T-cell (primary cell): Measurements from ENCODE around the gene PRRT1. TPM values are rescaled to one million over a fixed set of nuclear protein-coding genes. Genes with fewer than 3 reads are reported as not detected.

Experiments used
- ATAC-seq, 4 experiments: fragments of 200-7000 bp in 3 of 4; fragments of 150-1000 bp in 1 of 4; cut with Tn5 transposase; replicated peaks in 1 of 4; 1 replicate in 3 of 4; 2 replicates in 1 of 4; pipeline ENCODE4 v1.10.0; 2021; ENCODE audit warnings: moderate library complexity in 3 of 4, mild to moderate bottlenecking in 2 of 4, moderate number of reproducible peaks in 1 of 4
- CTCF ChIA-PET, 2 donors: fragments of 300-600 bp; sonication (Branson Sonifier 250); formaldehyde crosslinking; loops; one replicate each; lab custom pipeline; 2022; ENCODE audit warnings: antibody characterized with exemption in 2 of 2; lab: Charles Lee
- POLR2A ChIA-PET, 2 donors: fragments of 300-600 bp; sonication (Branson Sonifier 250); formaldehyde crosslinking; loops; one replicate each; lab custom pipeline; 2022; ENCODE audit warnings: antibody characterized with exemption in 2 of 2; lab: Charles Lee
- DNase-seq, 35 experiments: peaks; one replicate each; pipeline versions ENCODE4 v3.0.0 to v3.0.0-alpha.2; 2013 to 2023
- H3K27ac ChIP-seq: one replicate; pipeline ENCODE4 v1.5.1; 2013; ENCODE audit warnings: low read length
- H3K27me3 ChIP-seq, 2 experiments: replicated peaks in 1 of 2; 1 replicate in 1 of 2; 2 replicates in 1 of 2; pipeline versions ENCODE4 v1.6.1 to v1.7.0; 2013; ENCODE audit warnings: low read length in 1 of 2, mixed read lengths in 1 of 2; ENCODE audit not compliant: control insufficient read depth in 2 of 2, insufficient read depth in 2 of 2; ENCODE audit errors: extremely low read depth in 1 of 2
- H3K36me3 ChIP-seq, 2 donors: 1 replicate in 1 of 2; 2 replicates in 1 of 2; pipeline versions ENCODE4 v1.6.1 to v1.7.0; 2013; ENCODE audit warnings: low read length in 1 of 2; ENCODE audit not compliant: control insufficient read depth in 2 of 2, insufficient read depth in 1 of 2; ENCODE audit errors: extremely low read depth in 1 of 2
- H3K4me1 ChIP-seq, 2 experiments: 1 replicate in 1 of 2; 2 replicates in 1 of 2; pipeline versions ENCODE4 v1.6.1 to v1.7.0; 2013; ENCODE audit warnings: low read length in 2 of 2, mixed read lengths in 1 of 2; ENCODE audit not compliant: insufficient read depth in 2 of 2, control insufficient read depth in 1 of 2; ENCODE audit errors: extremely low read depth in 1 of 2
- H3K4me3 ChIP-seq, 2 donors: 1 replicate in 1 of 2; 2 replicates in 1 of 2; pipeline versions ENCODE4 v1.5.1 to v1.7.0; 2013; ENCODE audit warnings: mild to moderate bottlenecking in 2 of 2, low read length in 1 of 2, moderate library complexity in 1 of 2; ENCODE audit not compliant: control insufficient read depth in 1 of 2; ENCODE audit errors: extremely low read depth in 1 of 2
- H3K9me3 ChIP-seq: 2 replicates; pipeline ENCODE4 v1.7.0; 2013
- H3K27ac Mint-ChIP-seq, 2 donors: one replicate each; pipeline ENCODE4 v1.8.0; 2020 to 2021; ENCODE audit warnings: mild to moderate bottlenecking in 2 of 2, mixed read lengths in 2 of 2
- H3K27me3 Mint-ChIP-seq, 2 donors: one replicate each; pipeline ENCODE4 v1.8.0; 2021 to 2022; ENCODE audit warnings: mixed read lengths in 2 of 2
- H3K36me3 Mint-ChIP-seq: one replicate; pipeline ENCODE4 v1.8.0; 2021; ENCODE audit warnings: mixed read lengths
- H3K4me1 Mint-ChIP-seq, 3 donors: one replicate each; pipeline ENCODE4 v1.8.0; 2020 to 2022; ENCODE audit warnings: mixed read lengths in 3 of 3, mild to moderate bottlenecking in 1 of 3
- H3K4me3 Mint-ChIP-seq, 3 donors: one replicate each; pipeline ENCODE4 v1.8.0; 2020 to 2022; ENCODE audit warnings: mild to moderate bottlenecking in 3 of 3, mixed read lengths in 3 of 3, moderate library complexity in 3 of 3
- H3K9me3 Mint-ChIP-seq, 3 donors: one replicate each; pipeline ENCODE4 v1.8.0; 2020 to 2022; ENCODE audit warnings: mixed read lengths in 3 of 3
- WGBS: methylation state at CpG from one replicate; pipeline ENCODE4 v1.1.5; 2013; ENCODE audit warnings: missing lambda C conversion rate; ENCODE audit not compliant: insufficient coverage; 5-methylcytosine and 5-hydroxymethylcytosine counted together
- total RNA-seq, 35 experiments: library from RNA in 6 of 35; stranded (reverse) in 6 of 35; fragments of 120-200 nt in 1 of 35; gene quantifications; one replicate each; pipeline versions ENCODE4 v1.2.1 to v1.2.4 and lab custom pipeline; 2013 to 2026

PRRT1 gene
- total RNA-seq, 5 donors from 2014 or later (not counting 1 experiment from before 2014, with no cell fraction given): 1.7 to 3.3 (median 2.3) TPM

DNA sequence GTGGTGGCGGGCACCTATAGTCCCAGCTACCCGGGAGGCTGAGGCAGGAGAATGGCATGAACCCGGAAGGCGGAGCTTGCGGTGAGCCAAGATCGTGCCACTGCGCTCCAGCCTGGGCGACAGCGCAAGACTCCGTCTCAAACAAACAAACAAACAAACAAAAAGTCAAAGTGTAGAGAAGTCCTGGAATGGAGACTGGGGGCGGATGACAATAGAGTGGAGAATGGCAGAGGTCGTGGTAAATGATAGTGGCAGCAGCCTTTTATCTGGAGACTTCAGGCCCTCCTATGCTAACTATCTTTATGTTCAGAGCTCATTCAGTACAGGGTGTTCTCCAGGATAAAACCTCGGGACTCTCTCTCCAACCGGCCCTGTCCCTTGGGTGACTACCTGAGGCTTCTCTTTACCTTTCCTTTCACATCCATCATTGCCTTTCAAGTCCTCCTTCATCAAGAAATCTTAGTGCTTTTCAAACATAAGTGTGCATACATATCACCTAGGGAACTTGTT, 20.2 kb downstream of the PRRT1 start:
- Histone ChIP-seq H3K4me3 (no peak overlapping the region), H3K4me1 (peaks cover 15 to 37% of the 10 kb centered on the region in 2 experiments), H3K27me3 (peaks cover 0 to 4% of the 10 kb centered on the region in 2 experiments), H3K27ac (no peak overlapping the region), H3K9me3 (no peaks in the 10 kb centered on the region), H3K36me3 (peaks cover 2 to 5% of the 10 kb centered on the region in 2 donors)
- 100% methylated on average over 2 of the region's 14 CpGs for WGBS
- Mint-ChIP-seq H3K27me3 (no peaks in the 10 kb centered on the region), H3K9me3 (no peaks in the 10 kb centered on the region), H3K27ac (no peak overlapping the region), H3K4me3 (peak overlapping the region in 1 of 3 donors; percentile 23), H3K4me1 (peaks cover 37 to 40% (median 38%) of the 10 kb centered on the region in 3 donors), H3K36me3 (peaks cover 8% of the 10 kb centered on the region)
- CTCF ChIA-PET: interaction anchor here in 1 of 2 donors (0.7 kb wide), 1 partner anchor 12 kb away, joined by 3 read pairs; no protein-coding TSS in a partner anchor
- ATAC-seq (no peak), DNase-seq (no peak)
- POLR2A ChIA-PET: interaction anchor here in 1 of 2 donors (0.9 kb wide), 1 partner anchor 59 kb away, joined by 3 read pairs; the partner anchor contains the start of gene PBX2

DNA sequence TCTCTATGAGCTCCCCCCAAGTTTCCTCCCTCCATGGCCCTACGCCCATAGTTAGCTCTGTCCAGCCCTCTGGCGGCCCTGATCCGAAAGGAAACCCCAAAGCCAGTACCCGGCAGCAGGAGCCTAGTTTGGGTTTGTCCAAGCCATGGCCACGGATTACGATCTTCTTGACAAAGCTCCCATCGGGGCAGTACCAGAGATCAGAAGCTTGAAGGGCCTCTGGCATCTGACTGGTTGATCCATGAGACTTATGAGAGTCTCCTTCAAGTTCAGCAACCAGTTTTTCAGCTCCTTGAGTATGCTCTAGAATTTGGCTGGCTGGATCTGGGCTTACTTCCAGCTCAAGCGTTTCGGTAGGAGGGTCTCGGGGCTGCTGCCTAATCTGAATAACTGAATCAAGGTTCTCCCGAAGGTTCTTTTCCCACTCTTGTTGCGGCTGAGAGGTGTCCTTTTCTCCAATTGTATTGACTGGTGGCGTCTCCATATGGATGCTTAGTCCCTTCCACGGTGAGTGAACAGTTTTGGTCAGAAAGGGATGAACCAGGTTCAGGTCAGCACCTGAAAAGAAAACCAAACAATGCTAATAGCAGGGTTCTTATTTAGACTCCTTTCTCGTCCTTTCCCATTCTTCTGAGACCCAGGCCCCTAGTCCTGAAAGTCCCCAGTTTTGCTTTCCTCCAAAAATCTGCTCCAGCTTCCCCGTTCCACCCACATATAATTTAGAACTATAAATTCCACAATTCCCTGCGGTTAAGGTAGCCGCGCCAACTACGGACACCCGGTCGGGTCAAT, 22.2 kb downstream of the PRRT1 start:
- ATAC-seq (peak in 1 of 4 experiments; percentile 14), DNase-seq (no peak)
- ChIA-PET POLR2A (interaction anchor here (0.5 to 0.7 kb wide), 5 partner anchors 18 to 469 kb away, joined by 3 to 7 read pairs (median 3); partner anchors contain the start of gene C6orf47 (in 1 of the 2)), CTCF (no interaction called here)
- H3K27me3 Mint-ChIP-seq: no peaks in the 10 kb centered on the region
- Histone ChIP-seq H3K9me3 (no peaks in the 10 kb centered on the region), H3K36me3 (peaks cover 2 to 21% of the 10 kb centered on the region in 2 donors), H3K27ac (peak overlapping the region; percentile 76), H3K4me1 (peaks cover 15 to 42% of the 10 kb centered on the region in 2 experiments), H3K4me3 (peak overlapping the region; percentile 82 to 84), H3K27me3 (no peaks in the 10 kb centered on the region)
- peaks cover 17% of the 10 kb centered on the region for H3K36me3 Mint-ChIP-seq
- peak overlapping the region; percentile 86 to 99 (median 88) for H3K4me3 Mint-ChIP-seq
- peaks cover 46 to 49% (median 49%) of the 10 kb centered on the region in 3 donors for H3K4me1 Mint-ChIP-seq
- H3K9me3 Mint-ChIP-seq: no peaks in the 10 kb centered on the region
- 45% methylated on average over 15 of the region's 22 CpGs for WGBS
- H3K27ac Mint-ChIP-seq: peak overlapping the region; percentile 87 to 93

DNA sequence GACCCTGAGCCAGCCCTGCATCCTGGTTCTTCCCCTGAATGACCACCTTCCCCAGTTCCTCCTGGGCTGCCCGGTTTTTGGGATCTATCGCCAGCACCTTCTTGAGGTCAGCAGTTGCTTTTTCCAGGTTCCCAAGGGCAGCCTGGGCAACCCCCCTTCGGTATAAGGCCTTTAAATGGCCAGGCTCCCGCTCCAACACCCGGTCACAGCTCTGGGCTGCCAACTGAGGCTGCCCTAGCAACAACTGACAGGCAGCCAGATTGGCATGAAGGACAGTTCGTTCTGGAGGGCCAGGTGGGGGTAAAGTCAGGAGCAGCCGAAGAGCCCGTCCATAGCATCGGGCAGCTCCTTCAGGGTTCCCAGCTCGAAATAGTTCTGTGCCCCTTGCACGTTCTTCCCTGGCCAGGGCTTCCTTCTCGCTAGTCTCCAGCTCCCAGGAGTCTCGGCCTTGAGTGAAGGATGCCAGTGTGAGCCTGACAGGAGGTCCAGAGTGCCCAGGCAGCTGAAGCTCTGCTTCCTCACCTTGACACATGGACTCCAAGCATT, 22.9 kb downstream of the PRRT1 start:
- no peaks in the 10 kb centered on the region for H3K27me3 ChIP-seq
- peak overlapping the region in 1 of 2 donors; percentile 40 for H3K4me3 ChIP-seq
- WGBS: 93% methylated on average over 13 of the region's 13 CpGs
- Mint-ChIP-seq H3K36me3 (peaks cover 23% of the 10 kb centered on the region), H3K27ac (peak overlapping the region; percentile 93 to 95), H3K9me3 (no peaks in the 10 kb centered on the region), H3K4me1 (peaks cover 51 to 56% (median 55%) of the 10 kb centered on the region in 3 donors), H3K27me3 (no peaks in the 10 kb centered on the region), H3K4me3 (peak overlapping the region; percentile 99)
- DNase-seq (no peak), ATAC-seq (no peak)
- POLR2A ChIA-PET: interaction anchor here (0.5 to 0.7 kb wide), 6 partner anchors 18 to 468 kb away, joined by 3 to 7 read pairs (median 6); partner anchors contain the start of gene C6orf47 (in 1 of the 2)
- no peaks in the 10 kb centered on the region for H3K9me3 ChIP-seq
- H3K36me3 ChIP-seq: peaks cover 5 to 28% of the 10 kb centered on the region in 2 donors
- peak overlapping the region; percentile 42 for H3K27ac ChIP-seq
- peaks cover 15 to 48% of the 10 kb centered on the region in 2 experiments for H3K4me1 ChIP-seq
- CTCF ChIA-PET: interaction anchor here in 1 of 2 donors (0.5 to 1.3 kb wide), 2 partner anchors 48 to 630 kb away, joined by 3 read pairs; no protein-coding TSS in a partner anchor

DNA sequence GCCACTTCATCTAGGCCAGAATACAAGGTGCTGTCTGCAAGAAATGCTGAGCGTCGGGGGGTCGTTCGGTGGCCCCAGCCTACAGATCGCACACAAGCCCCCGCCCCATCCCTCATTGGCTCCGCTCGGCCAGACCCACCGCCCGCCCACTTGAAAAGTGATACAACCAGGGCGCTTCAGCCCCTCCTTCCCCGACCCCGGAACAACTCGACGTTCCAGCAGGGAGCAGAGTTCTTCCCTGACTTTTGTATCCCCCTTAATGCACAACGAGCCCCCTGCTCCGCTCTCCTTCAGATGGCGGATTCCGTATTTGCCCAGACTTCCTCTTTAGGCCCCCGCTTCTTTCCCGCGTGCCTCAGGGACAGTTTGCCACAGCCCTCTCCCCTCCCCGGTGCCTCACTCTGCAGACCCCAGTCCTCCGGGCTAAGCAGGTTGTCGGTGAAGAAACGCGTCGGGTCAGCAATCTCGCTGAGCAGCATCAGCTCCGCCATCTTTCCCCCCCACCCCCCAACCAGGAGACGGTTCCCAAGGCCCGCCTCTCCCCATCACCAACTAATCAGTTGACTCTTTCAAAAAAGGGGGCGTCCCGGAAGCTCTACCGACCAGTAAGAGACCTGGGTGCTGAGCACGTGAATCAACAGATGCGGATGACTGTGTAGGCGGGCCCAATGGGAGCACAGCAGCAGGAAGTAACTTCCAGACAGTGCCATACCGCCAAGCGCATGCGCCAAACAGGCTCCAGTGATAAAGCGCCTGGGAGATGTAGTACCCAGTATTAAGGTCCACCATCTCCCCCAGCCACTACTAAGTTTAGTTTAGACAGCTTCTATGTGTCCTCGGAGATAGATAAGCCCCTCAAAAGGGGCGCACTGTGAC, 23.8 kb downstream of the PRRT1 start, which contains the start of gene ATF6B:
TSS of gene ATF6B (minus strand) at position 530 of the 876 bp plus-strand sequence. CDS start at position 491, 39 bp downstream.
- Histone ChIP-seq H3K9me3 (no peaks in the 10 kb centered on the region), H3K36me3 (peaks cover 8 to 32% of the 10 kb centered on the region in 2 donors), H3K27me3 (no peaks in the 10 kb centered on the region), H3K4me1 (peaks cover 15 to 51% of the 10 kb centered on the region in 2 experiments), H3K4me3 (peak within 1 kb of the TSS; percentile 91 to 99), H3K27ac (peak within 1 kb of the TSS; percentile 71)
- ChIA-PET CTCF (interaction anchor here in 1 of 2 donors (0.5 to 1.5 kb wide), 6 partner anchors 11 to 710 kb away, joined by 3 to 5 read pairs (median 3); partner anchors contain the start of gene TAP2), POLR2A (interaction anchor here (0.6 to 0.7 kb wide), 3 partner anchors 52 to 171 kb away, joined by 5 to 7 read pairs (median 6); no protein-coding TSS in a partner anchor)
- ATAC-seq: peak; percentile 94 to 96 (median 94)
- DNase-seq: peak; percentile 83 to 100 (median 98)
- Mint-ChIP-seq H3K27me3 (no peaks in the 10 kb centered on the region), H3K36me3 (peaks cover 26% of the 10 kb centered on the region), H3K4me1 (peaks cover 54 to 61% (median 57%) of the 10 kb centered on the region in 3 donors), H3K27ac (peak within 1 kb of the TSS; percentile 93 to 95), H3K9me3 (no peaks in the 10 kb centered on the region), H3K4me3 (peak within 1 kb of the TSS; percentile 99)
- WGBS: under 1% methylated on average over 39 of the region's 44 CpGs

GRCh38 chr6:32127409-32127716, 24.4 kb downstream of the PRRT1 start:
- no peaks in the 10 kb centered on the region for H3K27me3 Mint-ChIP-seq
- CTCF ChIA-PET: interaction anchor here in 1 of 2 donors (1.0 to 1.5 kb wide), 2 partner anchors 68 to 711 kb away, joined by 3 to 5 read pairs; partner anchors contain the start of gene TAP2
- DNase-seq: no peak
- H3K27ac ChIP-seq: peak overlapping the region; percentile 71
- 8% methylated on average over 7 of the region's 9 CpGs for WGBS
- H3K36me3 Mint-ChIP-seq: peaks cover 26% of the 10 kb centered on the region
- H3K4me3 Mint-ChIP-seq: peak overlapping the region; percentile 99
- peaks cover 15 to 51% of the 10 kb centered on the region in 2 experiments for H3K4me1 ChIP-seq
- peak overlapping the region; percentile 93 to 95 for H3K27ac Mint-ChIP-seq
- ATAC-seq: no peak
- peaks cover 54 to 61% (median 57%) of the 10 kb centered on the region in 3 donors for H3K4me1 Mint-ChIP-seq
- no peaks in the 10 kb centered on the region for H3K27me3 ChIP-seq
- peak overlapping the region; percentile 91 to 99 for H3K4me3 ChIP-seq
- no peaks in the 10 kb centered on the region for H3K9me3 Mint-ChIP-seq
- H3K9me3 ChIP-seq: no peaks in the 10 kb centered on the region
- peaks cover 8 to 34% of the 10 kb centered on the region in 2 donors for H3K36me3 ChIP-seq
- POLR2A ChIA-PET: no interaction called here
